DND-41 (cell line): Measurements from ENCODE around the gene GPR18.

Source experiments
- EZH2 ChIP-seq: IDR thresholded peaks from 3 replicates; pipeline ENCODE4 v1.6.1; 2012; ENCODE audit warnings: borderline replicate concordance, low read depth, mild to moderate bottlenecking, moderate library complexity, low read length, inconsistent platforms; ENCODE audit not compliant: severe bottlenecking
- TF ChIP-seq, protein P1 (sequence below): IDR thresholded peaks from 2 replicates; pipeline ENCODE4 v1.5.1; 2012; ENCODE audit warnings: borderline replicate concordance, low read length, moderate library complexity, mild to moderate bottlenecking; ENCODE audit not compliant: poor library complexity, severe bottlenecking; ENCODE audit errors: extremely low read depth

DNA sequence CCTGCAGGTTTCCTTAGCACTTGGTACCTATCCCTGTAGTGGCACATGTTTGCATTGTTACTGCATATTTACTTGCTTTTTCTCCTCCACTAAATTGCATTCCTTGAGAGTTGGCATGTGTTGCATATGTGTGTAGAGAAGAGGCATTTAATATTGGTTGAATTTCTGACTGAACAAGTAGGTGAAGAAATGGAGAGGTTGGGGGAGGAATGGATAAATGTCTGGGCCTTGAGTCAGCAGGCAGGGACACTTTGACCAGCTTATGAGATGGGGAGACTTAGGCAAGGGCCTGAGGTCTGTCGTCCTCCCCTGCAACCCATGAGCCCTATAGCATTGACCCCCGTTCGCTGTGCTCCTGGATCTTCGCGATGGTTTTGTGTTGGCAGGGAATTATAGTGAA lies 2.0 kb upstream of the GPR18 start:
- TF ChIP-seq, protein P1, sequence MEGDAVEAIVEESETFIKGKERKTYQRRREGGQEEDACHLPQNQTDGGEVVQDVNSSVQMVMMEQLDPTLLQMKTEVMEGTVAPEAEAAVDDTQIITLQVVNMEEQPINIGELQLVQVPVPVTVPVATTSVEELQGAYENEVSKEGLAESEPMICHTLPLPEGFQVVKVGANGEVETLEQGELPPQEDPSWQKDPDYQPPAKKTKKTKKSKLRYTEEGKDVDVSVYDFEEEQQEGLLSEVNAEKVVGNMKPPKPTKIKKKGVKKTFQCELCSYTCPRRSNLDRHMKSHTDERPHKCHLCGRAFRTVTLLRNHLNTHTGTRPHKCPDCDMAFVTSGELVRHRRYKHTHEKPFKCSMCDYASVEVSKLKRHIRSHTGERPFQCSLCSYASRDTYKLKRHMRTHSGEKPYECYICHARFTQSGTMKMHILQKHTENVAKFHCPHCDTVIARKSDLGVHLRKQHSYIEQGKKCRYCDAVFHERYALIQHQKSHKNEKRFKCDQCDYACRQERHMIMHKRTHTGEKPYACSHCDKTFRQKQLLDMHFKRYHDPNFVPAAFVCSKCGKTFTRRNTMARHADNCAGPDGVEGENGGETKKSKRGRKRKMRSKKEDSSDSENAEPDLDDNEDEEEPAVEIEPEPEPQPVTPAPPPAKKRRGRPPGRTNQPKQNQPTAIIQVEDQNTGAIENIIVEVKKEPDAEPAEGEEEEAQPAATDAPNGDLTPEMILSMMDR: no peak
- no peak for TF ChIP-seq EZH2
